ENCODE results near the gene GNAI2.
"Not testable (repeated sequence)": the region's sequence is repeated elsewhere in the genome, so short reads cannot be mapped to it uniquely, and the experiment has no call there.

The GNAI2 gene

DNA sequence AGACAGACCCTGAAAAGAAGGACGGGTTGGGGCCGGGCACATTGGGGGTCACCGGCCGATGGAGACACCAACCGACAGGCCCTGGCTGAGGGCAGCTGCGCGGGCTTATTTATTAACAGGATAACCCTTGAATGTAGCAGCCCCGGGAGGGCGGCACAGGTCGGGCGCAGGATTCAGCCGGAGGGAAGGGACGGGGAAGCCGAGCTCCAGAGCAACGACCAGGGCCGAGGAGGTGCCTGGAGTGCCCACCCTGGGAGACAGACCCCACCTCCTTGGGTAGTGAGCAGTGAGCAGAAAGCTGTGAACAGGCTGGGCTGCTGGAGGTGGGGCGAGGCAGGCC is 40.7 kb downstream of the GNAI2 start:
- H3K27ac ChIP-seq = no peak overlapping the region
- H3K4me1 ChIP-seq (ENCODE audit: low read depth, poor library complexity, severe bottlenecking) = no peaks in the 10 kb centered on the region
- no peaks in the 10 kb centered on the region for H4K20me1 ChIP-seq (ENCODE audit: insufficient read depth)
- no peak overlapping the region for H2AFZ ChIP-seq (ENCODE audit: low read depth)
- no peak overlapping the region for H3K9ac ChIP-seq
- H3K27me3 ChIP-seq (ENCODE audit: insufficient read depth, low read depth) = peaks cover 9% of the 10 kb centered on the region; the same call in 1 of the 2 replicates
- no peaks in the 10 kb centered on the region for H3K36me3 ChIP-seq (ENCODE audit: insufficient read depth)
- H3K79me2 ChIP-seq (ENCODE audit: insufficient read depth, low read depth) = no peaks in the 10 kb centered on the region
- H3K4me2 ChIP-seq = no peak overlapping the region
- no peak overlapping the region for H3K4me3 ChIP-seq (IDR thresholded peaks at IDR 0.05; ENCODE audit: insufficient read depth, low read depth, low read length)
- TF ChIP-seq, protein P1, sequence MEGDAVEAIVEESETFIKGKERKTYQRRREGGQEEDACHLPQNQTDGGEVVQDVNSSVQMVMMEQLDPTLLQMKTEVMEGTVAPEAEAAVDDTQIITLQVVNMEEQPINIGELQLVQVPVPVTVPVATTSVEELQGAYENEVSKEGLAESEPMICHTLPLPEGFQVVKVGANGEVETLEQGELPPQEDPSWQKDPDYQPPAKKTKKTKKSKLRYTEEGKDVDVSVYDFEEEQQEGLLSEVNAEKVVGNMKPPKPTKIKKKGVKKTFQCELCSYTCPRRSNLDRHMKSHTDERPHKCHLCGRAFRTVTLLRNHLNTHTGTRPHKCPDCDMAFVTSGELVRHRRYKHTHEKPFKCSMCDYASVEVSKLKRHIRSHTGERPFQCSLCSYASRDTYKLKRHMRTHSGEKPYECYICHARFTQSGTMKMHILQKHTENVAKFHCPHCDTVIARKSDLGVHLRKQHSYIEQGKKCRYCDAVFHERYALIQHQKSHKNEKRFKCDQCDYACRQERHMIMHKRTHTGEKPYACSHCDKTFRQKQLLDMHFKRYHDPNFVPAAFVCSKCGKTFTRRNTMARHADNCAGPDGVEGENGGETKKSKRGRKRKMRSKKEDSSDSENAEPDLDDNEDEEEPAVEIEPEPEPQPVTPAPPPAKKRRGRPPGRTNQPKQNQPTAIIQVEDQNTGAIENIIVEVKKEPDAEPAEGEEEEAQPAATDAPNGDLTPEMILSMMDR (conservative IDR thresholded peaks at IDR 0.05; ENCODE audit: low read depth, low read length) = no peak

DNA sequence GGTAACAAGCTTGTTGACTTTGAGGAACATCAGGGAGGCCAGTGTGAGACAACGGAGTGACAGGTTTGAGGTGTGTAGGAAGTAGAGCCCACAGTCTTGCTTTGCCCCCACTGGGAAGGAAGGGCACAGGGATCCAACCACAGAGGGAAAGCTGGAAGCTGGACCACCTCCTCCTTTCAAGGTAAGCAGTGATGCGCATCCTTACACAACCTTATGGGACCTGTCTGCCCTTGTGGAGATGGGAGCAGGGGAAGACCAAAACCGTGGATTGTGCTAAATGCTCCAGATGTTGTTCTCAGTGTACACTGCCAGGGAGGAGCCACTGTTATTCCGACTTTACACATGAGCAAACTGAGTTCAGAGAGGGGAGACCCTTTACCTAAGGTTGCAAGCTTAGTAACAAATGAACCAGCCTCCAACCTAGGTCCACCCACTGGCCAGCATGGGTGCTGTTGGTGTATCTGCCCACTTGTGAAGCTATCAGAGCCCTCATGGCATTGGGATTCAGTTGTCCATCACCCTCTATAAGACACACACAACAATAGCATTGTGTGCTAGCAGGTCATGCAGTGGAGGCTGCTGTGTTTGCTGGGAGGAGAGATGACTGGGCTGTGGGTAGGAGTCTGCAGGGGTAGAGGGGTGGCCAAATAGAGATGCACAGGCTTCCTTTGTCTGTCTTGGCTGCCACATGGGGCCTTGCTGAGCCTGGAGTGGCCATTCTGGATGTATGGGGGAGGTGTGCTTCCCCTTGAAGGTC is 42.3 kb downstream of the GNAI2 start:
- Histone ChIP-seq H3K27me3 (ENCODE audit: insufficient read depth, low read depth) (peaks cover 9% of the 10 kb centered on the region; the same call in 1 of the 2 replicates), H2AFZ (ENCODE audit: low read depth) (no peak overlapping the region), H3K4me1 (ENCODE audit: low read depth, poor library complexity, severe bottlenecking) (no peaks in the 10 kb centered on the region), H3K4me3 (IDR thresholded peaks at IDR 0.05; ENCODE audit: insufficient read depth, low read depth, low read length) (no peak overlapping the region), H3K9ac (no peak overlapping the region), H3K27ac (no peak overlapping the region), H3K36me3 (ENCODE audit: insufficient read depth) (no peaks in the 10 kb centered on the region), H3K4me2 (no peak overlapping the region), H3K79me2 (ENCODE audit: insufficient read depth, low read depth) (no peaks in the 10 kb centered on the region), H4K20me1 (ENCODE audit: insufficient read depth) (no peaks in the 10 kb centered on the region)
- TF ChIP-seq, protein P1 (conservative IDR thresholded peaks at IDR 0.05; ENCODE audit: low read depth, low read length) = no peak

DNA sequence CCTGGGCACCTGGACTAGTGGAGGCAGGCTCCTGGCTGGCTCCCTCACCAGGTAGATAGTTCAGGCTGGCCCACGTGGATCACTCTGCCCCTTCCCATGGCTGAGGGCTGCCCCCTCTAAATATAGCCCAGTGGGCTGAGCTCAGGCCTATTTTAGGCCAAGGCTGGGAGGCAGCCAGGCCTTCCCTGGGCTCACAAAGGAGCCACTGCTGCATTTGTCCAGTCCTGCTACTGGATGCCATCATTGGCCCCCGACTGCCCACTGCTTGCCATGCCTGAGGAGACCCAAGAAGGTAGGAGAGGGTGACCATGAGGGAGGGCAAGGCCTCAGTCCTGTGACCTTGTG is 42.8 kb downstream of the GNAI2 start, which contains the start of gene LSMEM2:
LSMEM2 (plus strand) TSS at position 208 of the 345 bp plus-strand sequence; CDS start at position 235, 27 bp downstream.
- H3K9ac ChIP-seq = no peak within 1 kb of the TSS
- H3K27me3 ChIP-seq (ENCODE audit: insufficient read depth, low read depth) = peaks cover 7% of the 10 kb centered on the region; the same call in 1 of the 2 replicates

DNA sequence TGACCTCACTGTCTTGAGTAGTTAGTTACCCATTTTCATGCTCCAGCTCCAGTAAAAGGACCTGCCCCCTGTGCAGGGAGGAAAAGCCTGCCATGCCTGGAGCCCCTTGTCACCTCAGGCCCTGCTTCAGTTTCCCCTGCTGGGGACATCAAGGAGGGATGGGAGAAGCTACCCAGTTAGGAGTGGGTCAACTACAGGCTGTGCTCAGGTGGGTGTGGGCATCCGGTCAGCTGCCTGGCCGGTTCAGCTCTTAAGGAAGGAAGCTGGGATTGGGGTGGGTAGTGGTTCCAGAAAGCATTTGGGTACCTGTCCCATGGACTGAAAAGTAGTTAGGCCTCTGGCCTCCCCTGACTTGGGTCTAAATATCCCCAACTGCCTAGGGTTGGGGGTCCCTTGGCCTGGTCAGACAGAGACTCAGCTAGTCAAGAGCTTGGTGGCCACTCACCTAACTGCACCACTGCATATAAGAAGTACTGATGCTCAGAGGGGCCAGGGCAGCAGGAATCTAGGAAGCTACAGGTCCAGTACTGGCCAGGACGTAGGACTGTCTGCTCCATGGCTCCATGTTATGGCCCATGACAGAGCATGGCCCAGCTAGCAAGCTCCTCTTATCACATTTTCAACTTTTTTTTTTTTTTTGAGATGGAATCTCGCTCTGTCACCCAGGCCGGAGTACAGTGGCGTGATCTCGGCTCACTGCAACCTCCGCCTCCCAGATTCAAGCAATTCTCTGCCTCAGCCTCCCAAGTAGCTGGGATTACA is 43.4 kb downstream of the GNAI2 start:
- no peak overlapping the region for H2AFZ ChIP-seq (ENCODE audit: low read depth)
- no peaks in the 10 kb centered on the region for H4K20me1 ChIP-seq (ENCODE audit: insufficient read depth)
- peaks cover 1% of the 10 kb centered on the region; the same call in 1 of the 2 replicates for H3K27me3 ChIP-seq (ENCODE audit: insufficient read depth, low read depth)
- no peak overlapping the region for H3K4me3 ChIP-seq (IDR thresholded peaks at IDR 0.05; ENCODE audit: insufficient read depth, low read depth, low read length)
- H3K4me1 ChIP-seq (ENCODE audit: low read depth, poor library complexity, severe bottlenecking) = no peaks in the 10 kb centered on the region
- no peaks in the 10 kb centered on the region for H3K36me3 ChIP-seq (ENCODE audit: insufficient read depth)
- TF ChIP-seq, protein P1 (conservative IDR thresholded peaks at IDR 0.05; ENCODE audit: low read depth, low read length) = no peak
- H3K9ac ChIP-seq = no peak overlapping the region
- no peak overlapping the region for H3K27ac ChIP-seq
- H3K4me2 ChIP-seq = no peak overlapping the region
- no peaks in the 10 kb centered on the region for H3K79me2 ChIP-seq (ENCODE audit: insufficient read depth, low read depth)

More for the DNA sequence above, 42.8 kb downstream of the GNAI2 start, which contains the start of gene LSMEM2:
- no peak within 1 kb of the TSS for H3K27ac ChIP-seq
- H3K79me2 ChIP-seq (ENCODE audit: insufficient read depth, low read depth) = no peaks in the 10 kb centered on the region
- no peak within 1 kb of the TSS for H3K4me3 ChIP-seq (IDR thresholded peaks at IDR 0.05; ENCODE audit: insufficient read depth, low read depth, low read length)
- H3K36me3 ChIP-seq (ENCODE audit: insufficient read depth) = no peaks in the 10 kb centered on the region
- H3K4me1 ChIP-seq (ENCODE audit: low read depth, poor library complexity, severe bottlenecking) = no peaks in the 10 kb centered on the region
- no peak within 1 kb of the TSS for H2AFZ ChIP-seq (ENCODE audit: low read depth)
- TF ChIP-seq, protein P1 (conservative IDR thresholded peaks at IDR 0.05; ENCODE audit: low read depth, low read length) = no peak
- H3K4me2 ChIP-seq = no peak within 1 kb of the TSS
- no peaks in the 10 kb centered on the region for H4K20me1 ChIP-seq (ENCODE audit: insufficient read depth)

DNA sequence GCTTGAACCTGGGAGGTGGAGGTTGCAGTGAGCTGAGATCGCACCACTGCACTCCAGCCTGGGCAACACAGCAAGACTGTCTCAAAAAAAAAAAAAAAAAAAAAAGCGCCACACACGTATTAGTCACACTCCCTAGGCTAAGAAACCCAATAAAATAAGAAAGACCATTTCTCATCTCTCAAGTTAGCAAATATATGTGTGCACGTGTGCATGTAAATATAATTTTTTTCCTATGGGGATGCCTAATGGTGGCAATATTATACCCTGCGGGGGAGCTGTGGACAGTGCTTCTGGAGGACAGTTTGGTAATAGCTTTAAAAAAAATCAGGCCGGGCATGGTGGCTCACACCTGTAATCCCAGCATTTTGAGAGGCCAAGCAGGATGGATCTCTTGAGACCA is 48.1 kb downstream of the GNAI2 start:
- H3K4me3 ChIP-seq (IDR thresholded peaks at IDR 0.05; ENCODE audit: insufficient read depth, low read depth, low read length); H3K4me1 ChIP-seq (ENCODE audit: low read depth, poor library complexity, severe bottlenecking); H3K27ac ChIP-seq; H3K9ac ChIP-seq; H3K36me3 ChIP-seq (ENCODE audit: insufficient read depth); H3K27me3 ChIP-seq (ENCODE audit: insufficient read depth, low read depth); H3K4me2 ChIP-seq; H2AFZ ChIP-seq (ENCODE audit: low read depth); H3K79me2 ChIP-seq (ENCODE audit: insufficient read depth, low read depth); H4K20me1 ChIP-seq (ENCODE audit: insufficient read depth): not testable (repeated sequence)

Measured in KMS-11 (cell line).